Psoas muscle (tissue), 8 donors: ENCODE data around the gene CKB. TPM values are rescaled to one million over a fixed set of nuclear protein-coding genes. Genes with fewer than 3 reads are reported as not detected.
A peak's percentile ranks its signal among the peaks of the same experiment; 100 is the strongest.

ENCODE experiments used
- ATAC-seq, 4 donors: fragments of 200-7000 bp; cut with Tn5 transposase; one replicate each; pipeline ENCODE4 v1.9.1; 2020; ENCODE audit warnings: moderate library complexity in 3 of 4, mild to moderate bottlenecking in 2 of 4
- DNase-seq, 2 donors: peaks; one replicate each; pipeline ENCODE4 v3.0.0-alpha.2; 2020
- H3K27ac ChIP-seq: fragments of 200-600 bp; one replicate; pipeline ENCODE4 v1.8.0; 2022
- H3K27me3 ChIP-seq, 3 donors: fragments of 200-600 bp in 1 of 3; one replicate each; pipeline versions ENCODE4 v1.6.1 to v1.8.0; 2013 to 2022; ENCODE audit warnings: low read length in 2 of 3, mild to moderate bottlenecking in 2 of 3, moderate library complexity in 1 of 3; ENCODE audit not compliant: insufficient read depth in 3 of 3
- H3K36me3 ChIP-seq, 2 donors: fragments of 200-600 bp in 1 of 2; one replicate each; pipeline versions ENCODE4 v1.6.1 to v1.8.0; 2013 to 2022; ENCODE audit warnings: low read depth in 1 of 2, mild to moderate bottlenecking in 1 of 2, moderate library complexity in 1 of 2; ENCODE audit not compliant: insufficient read depth in 1 of 2
- H3K4me1 ChIP-seq: fragments of 200-600 bp; one replicate; pipeline ENCODE4 v1.8.0; 2022
- H3K4me3 ChIP-seq: fragments of 200-600 bp; one replicate; pipeline ENCODE4 v1.8.0; 2022; ENCODE audit warnings: mild to moderate bottlenecking
- H3K9me3 ChIP-seq: fragments of 200-600 bp; one replicate; pipeline ENCODE4 v1.8.0; 2022
- WGBS, 3 donors: extraction: QIAGEN DNeasy Blood & Tissue Kit; methylation state at CpG; one replicate each; pipeline versions ENCODE4 v1.1.6 to v1.1.7; 2013; 5-methylcytosine and 5-hydroxymethylcytosine counted together
- intact Hi-C, 2 donors: fragments of 100-400 bp; cut with DNase I; formaldehyde crosslinking; loops; one replicate each; pipeline versions ENCODE4 v1.11.0 to v1.14.2; 2022
- polyA plus RNA-seq, 3 donors: library from polyadenylated mRNA; stranded (reverse); fragments of 200-250 nt; gene quantifications; one replicate each; pipeline ENCODE4 v1.2.3, GENCODE V29; 2013
- total RNA-seq, 4 donors: library from RNA; stranded (reverse); fragmentation: NEBNext Ultra II Directional in 2 of 4; extraction: Animal tissue kit (Norgen Biotek cat#: 25700) in 2 of 4; gene quantifications; one replicate each; pipeline versions ENCODE4 v1.2.1 to v1.2.4, GENCODE V29; 2021 to 2023
- TF ChIP-seq, protein P1 (sequence below): fragments of 200-600 bp; IDR thresholded peaks from one replicate; pipeline ENCODE4 v1.8.0; 2022; ENCODE audit warnings: antibody characterized with exemption
- donor health status: healthy with polysubstance abuse.
- donor health status: DM: no; HTN: no; CAD: no; lungs with moderate emphysema.
- donor health status: Bipolar disorder and iron deficiency.
- donor health status: healthy.
- donor health status: DM: yes; HTN: yes; CAD: no.
- donor health status: DM: no; HTN: no; CAD: no.
- donor health status: DM: no; HTN: no; CAD: no.
- donor health status: DM: yes; HTN: yes; CAD: no.

CKB gene
- total and polyA plus RNA-seq, 7 donors, result 19.5 to 383 (median 44.9) TPM

- H3K4me3 ChIP-seq, result no peak overlapping the region
- H3K36me3 ChIP-seq, result peaks cover 3 to 52% of the 10 kb centered on the region in 2 donors
- 88 to 91% (median 89%) methylated on average over 26 of the region's 26 CpGs for WGBS, 3 donors
- TF ChIP-seq, protein P1, sequence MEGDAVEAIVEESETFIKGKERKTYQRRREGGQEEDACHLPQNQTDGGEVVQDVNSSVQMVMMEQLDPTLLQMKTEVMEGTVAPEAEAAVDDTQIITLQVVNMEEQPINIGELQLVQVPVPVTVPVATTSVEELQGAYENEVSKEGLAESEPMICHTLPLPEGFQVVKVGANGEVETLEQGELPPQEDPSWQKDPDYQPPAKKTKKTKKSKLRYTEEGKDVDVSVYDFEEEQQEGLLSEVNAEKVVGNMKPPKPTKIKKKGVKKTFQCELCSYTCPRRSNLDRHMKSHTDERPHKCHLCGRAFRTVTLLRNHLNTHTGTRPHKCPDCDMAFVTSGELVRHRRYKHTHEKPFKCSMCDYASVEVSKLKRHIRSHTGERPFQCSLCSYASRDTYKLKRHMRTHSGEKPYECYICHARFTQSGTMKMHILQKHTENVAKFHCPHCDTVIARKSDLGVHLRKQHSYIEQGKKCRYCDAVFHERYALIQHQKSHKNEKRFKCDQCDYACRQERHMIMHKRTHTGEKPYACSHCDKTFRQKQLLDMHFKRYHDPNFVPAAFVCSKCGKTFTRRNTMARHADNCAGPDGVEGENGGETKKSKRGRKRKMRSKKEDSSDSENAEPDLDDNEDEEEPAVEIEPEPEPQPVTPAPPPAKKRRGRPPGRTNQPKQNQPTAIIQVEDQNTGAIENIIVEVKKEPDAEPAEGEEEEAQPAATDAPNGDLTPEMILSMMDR, result no peak
- no peaks in the 10 kb centered on the region for H3K9me3 ChIP-seq
- ATAC-seq (no peak), DNase-seq (peak in 1 of 2 donors; percentile 52)
- no peak overlapping the region for H3K27ac ChIP-seq
- intact Hi-C loops, result no loop called here
- H3K4me1 ChIP-seq, result peaks cover 16% of the 10 kb centered on the region
- no peaks in the 10 kb centered on the region for H3K27me3 ChIP-seq
Observed at GRCh38 chr14:103510724-103511693, 11.6 kb downstream of the CKB start.

DNA sequence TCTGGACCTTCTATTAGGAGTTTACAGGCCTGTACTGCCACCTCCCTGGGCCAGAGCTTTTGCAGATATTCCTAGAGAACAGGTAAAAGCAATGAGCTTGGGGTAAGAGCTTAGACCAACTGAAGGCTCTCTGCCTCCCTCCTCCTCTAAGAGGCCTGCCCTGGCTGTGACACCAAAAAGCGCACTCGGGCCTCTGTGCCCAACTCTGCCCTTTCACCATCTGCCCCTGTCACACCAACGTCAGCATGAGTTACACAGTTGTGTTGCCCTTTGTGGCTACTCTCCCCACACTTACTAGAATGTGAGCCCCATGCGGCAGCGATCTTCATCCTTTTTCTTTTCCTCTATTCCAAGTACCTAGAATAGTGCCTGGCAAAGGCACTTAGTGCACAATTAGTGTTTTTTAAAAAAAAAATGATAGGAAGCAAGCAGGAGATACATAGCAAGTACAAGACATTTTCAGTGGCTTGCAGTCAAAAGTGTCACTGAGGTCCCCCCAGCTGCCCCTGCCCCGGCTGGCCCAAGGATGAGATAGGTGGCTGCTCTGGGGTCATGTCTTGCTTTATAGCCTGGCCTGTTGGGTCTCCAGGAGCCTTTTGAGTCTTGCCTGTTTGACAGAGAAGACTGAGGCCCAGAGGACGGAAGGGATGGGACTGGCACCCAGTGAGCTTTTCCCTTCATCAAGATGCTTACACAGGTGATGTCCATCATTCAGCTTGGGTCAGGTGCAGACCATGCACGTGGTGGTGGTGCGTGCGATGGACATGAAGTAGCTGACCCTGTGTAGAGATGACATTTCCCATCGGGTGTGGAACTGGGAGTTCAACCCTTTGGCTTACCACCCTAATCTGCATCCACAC, 12.5 kb downstream of the CKB start:
- WGBS, 3 donors, result 83 to 88% (median 85%) methylated on average over 11 of the region's 11 CpGs
- ATAC-seq, result no peak
- intact Hi-C loops, result no loop called here

DNA sequence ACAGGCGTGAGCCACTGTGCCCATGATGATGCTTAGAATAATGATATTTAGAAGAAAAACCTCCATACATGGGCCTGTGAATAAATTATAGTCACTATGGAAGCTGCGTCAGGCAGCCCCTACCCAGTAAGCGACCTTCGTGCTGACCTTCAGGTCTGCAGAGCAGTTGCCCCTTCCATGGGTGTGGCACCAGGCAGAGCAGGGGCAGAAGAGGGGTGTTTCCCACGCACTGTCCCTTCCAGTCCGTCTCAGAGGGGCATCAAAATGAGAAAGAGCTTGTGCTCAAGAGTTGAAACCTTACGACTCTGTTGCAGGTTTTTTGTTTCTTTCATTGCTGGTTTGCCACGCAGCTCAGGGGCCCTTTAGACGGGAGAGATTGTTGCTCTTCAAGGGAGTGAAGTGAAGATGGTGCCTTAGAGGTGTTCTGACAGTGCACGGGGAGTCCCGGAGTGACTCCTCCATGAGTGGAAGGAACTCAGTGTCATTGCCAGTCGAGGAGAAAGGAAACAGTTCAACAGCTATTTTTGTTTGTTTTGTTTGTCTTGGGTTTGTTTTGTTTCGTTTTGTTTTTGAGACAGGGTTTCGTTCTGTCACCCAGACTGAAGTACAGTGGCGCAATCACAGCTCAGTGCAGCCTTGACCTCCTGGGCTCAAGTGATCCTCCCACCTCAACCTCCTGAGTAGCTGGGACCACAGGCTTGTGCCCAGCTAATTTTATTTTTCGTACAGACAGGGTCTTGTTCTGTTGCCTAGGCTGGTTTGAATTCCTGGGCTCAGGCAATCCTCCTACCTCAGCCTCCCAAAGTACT, 13.9 kb downstream of the CKB start:
- H3K9me3 ChIP-seq, result no peaks in the 10 kb centered on the region
- intact Hi-C loops, result no loop called here
- peak in 1 of 2 donors; percentile 16 for DNase-seq
- no peak for ATAC-seq
- TF ChIP-seq, protein P1, result no peak
- 88 to 89% (median 88%) methylated on average over 16 of the region's 16 CpGs for WGBS, 3 donors
- no peak overlapping the region for H3K27ac ChIP-seq
- no peaks in the 10 kb centered on the region for H3K27me3 ChIP-seq
- H3K4me1 ChIP-seq, result peaks cover 13% of the 10 kb centered on the region
- no peak overlapping the region for H3K4me3 ChIP-seq
- H3K36me3 ChIP-seq, result peaks cover 7 to 75% of the 10 kb centered on the region in 2 donors

More for the DNA sequence above, 12.5 kb downstream of the CKB start:
- TF ChIP-seq, protein P1, result no peak
- Histone ChIP-seq H3K27ac (no peak overlapping the region), H3K4me1 (peaks cover 16% of the 10 kb centered on the region), H3K27me3 (no peaks in the 10 kb centered on the region), H3K9me3 (no peaks in the 10 kb centered on the region), H3K36me3 (peaks cover 3 to 61% of the 10 kb centered on the region in 2 donors), H3K4me3 (no peak overlapping the region)
- peak in 1 of 2 donors; percentile 23 for DNase-seq

DNA sequence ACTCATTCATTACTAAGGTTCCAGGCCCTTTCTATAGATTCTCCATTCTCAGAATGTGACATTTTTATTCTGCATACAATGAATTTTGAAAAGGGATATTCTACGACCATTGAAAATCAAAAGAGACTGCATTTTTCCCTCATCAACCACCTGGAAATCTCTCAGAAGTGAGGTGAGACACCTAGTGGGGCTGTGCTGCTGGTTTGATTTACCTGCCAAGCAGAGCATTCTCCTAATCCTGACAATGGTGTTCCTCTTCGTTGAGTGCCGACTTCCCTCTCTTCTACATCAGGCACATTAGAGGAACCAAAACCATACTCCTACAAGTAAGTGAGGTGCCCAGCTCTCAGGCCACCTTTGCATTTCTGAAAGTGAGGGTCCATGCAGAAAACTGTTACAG, 14.9 kb downstream of the CKB start:
- H3K4me3 ChIP-seq, result no peak overlapping the region
- no peak for ATAC-seq
- intact Hi-C loops, result no loop called here
- 86 to 90% (median 88%) methylated on average over 3 of the region's 3 CpGs for WGBS, 3 donors
- H3K27ac ChIP-seq, result no peak overlapping the region
- H3K4me1 ChIP-seq, result peaks cover 5% of the 10 kb centered on the region
- no peak for DNase-seq
- H3K9me3 ChIP-seq, result no peaks in the 10 kb centered on the region
- peaks cover 7 to 85% of the 10 kb centered on the region in 2 donors for H3K36me3 ChIP-seq
- no peaks in the 10 kb centered on the region for H3K27me3 ChIP-seq
- TF ChIP-seq, protein P1, result no peak
